Left hindlimb (tissue), 1 donor: ENCODE data around the gene CEP68.
"Not testable (repeated sequence)": the region's sequence is repeated elsewhere in the genome, so short reads cannot be mapped to it uniquely, and the experiment has no call there.

Source experiments
- DNase-seq: peaks from one replicate; pipeline ENCODE4 v3.0.0-alpha.2; 2018

Gene CEP68, protein sequence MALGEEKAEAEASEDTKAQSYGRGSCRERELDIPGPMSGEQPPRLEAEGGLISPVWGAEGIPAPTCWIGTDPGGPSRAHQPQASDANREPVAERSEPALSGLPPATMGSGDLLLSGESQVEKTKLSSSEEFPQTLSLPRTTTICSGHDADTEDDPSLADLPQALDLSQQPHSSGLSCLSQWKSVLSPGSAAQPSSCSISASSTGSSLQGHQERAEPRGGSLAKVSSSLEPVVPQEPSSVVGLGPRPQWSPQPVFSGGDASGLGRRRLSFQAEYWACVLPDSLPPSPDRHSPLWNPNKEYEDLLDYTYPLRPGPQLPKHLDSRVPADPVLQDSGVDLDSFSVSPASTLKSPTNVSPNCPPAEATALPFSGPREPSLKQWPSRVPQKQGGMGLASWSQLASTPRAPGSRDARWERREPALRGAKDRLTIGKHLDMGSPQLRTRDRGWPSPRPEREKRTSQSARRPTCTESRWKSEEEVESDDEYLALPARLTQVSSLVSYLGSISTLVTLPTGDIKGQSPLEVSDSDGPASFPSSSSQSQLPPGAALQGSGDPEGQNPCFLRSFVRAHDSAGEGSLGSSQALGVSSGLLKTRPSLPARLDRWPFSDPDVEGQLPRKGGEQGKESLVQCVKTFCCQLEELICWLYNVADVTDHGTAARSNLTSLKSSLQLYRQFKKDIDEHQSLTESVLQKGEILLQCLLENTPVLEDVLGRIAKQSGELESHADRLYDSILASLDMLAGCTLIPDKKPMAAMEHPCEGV

DNA sequence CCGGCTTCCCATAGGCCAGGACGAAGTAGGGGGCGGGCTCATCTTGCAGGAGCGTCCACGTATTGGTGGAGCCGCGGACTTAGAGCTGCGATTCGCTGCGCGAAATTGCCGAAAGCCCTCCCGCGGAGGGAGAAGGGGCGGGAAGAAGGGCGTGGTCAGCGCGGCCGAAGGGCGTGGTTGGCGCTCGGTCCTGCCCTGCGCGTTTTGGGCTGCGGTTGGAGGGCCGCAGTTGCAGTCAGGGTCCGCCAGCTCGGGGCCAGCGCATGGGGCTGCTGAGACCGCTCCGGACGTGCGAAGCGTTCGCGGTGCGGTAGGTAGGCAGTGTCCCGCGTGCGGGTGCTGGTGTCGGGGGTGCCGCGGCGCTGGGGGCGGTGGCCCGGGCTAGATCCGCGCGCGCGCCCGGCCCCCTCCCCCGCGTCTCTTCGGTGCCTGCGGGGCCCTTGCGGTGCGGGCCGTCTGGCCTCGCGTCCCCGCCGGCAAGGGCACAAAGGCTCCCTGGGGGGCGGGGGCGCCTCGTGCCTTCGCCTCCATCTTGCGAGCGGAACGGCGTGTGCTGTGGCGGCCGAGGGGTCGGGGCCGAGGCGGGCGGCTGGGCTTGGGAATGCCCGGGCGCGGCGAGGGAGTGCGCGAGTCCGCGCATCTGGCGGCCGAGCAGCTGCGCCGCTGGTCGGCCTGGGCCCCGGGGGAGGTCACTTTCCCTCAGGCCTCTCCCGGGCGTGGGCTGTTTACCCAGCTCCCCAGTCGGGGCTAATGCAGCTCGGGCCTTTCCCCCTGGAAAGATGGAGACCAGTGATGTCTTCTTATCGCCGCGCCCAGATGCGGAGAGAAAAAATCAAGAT is at the start of gene CEP68:
Gene CEP68 (plus strand): TSS at position 202 of the 839 bp plus-strand sequence. CDS start 13,029 bp downstream, outside the sequence.
- DNase-seq, result peak; percentile 97

DNA sequence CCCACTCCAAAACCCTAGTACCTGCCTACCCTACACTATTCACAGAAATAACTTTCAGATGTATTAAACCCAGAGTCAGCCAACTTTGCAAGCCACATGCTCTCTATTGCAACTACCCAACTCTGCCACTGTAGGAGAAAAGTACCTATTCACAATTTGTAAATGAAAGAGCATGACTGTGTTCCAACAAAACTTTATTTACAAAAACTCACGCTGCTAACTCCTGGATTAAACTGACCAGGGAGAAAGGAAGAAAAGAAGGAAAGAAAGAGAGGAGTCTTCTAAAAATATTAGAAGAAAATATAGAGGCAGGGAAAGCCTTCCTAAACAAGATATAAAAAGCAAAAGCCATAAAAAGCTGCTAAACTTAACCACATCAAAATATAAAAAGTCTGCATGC is 42.4 kb upstream of the CEP68 start:
- no peak for DNase-seq

DNA sequence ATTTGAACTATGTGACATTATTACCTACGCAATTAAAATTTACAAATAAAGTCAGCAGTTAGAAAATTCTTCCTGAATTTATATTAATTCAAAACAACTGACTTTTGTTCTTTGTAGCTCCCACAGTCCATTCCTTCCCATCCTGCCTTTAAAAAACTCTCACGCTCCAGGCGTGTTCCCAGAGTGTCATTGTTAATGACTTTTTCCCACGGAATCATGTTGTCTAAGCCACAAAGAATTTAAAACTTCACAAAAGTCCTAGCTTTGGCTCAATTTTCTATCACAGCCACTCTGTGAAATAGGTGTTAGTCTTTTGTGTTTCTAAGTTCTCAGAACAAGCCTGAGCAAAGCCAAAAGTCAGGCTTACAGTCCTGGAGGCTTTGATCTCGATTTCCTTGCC is 40.5 kb upstream of the CEP68 start:
- DNase-seq, result no peak

DNA sequence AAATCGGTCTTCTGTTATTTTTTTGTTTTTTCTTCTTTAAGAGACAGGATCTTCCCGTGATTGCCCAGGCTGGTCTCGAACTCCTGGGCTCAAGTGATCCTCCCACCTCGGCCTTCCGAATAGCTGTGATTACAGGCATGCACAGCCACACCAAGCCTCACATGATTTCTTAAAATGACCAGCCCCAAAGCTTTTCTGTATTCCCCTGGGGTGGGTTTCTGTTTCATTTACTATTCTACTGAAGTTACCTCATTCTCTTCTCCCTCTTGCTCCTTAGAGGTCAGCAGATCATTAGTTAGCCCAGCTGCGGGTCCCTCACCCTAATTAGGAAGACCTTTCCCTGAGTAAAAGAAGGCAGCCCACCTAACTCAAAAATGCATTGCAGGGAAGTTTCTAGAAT is 39.4 kb upstream of the CEP68 start:
- no peak for DNase-seq

DNA sequence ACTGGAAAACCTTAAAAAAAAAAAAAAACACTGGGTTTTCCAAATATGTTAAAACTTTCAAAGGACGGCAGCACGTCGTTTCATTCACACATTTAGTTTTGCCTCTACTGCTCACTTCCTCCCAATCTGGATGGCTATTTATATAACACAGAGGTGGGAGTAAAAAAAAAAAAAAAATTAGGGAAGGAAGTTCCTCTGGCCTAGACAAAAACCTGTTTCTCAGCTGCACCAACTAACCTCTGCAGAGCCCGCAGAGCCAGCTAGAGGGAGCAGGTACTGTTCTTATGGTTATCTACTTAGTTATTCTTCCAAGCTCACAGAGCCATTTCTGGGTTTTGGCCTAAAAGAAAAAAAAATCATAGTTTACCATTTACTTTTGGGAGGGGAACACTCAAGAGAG is 38.9 kb upstream of the CEP68 start:
- DNase-seq, result no peak

DNA sequence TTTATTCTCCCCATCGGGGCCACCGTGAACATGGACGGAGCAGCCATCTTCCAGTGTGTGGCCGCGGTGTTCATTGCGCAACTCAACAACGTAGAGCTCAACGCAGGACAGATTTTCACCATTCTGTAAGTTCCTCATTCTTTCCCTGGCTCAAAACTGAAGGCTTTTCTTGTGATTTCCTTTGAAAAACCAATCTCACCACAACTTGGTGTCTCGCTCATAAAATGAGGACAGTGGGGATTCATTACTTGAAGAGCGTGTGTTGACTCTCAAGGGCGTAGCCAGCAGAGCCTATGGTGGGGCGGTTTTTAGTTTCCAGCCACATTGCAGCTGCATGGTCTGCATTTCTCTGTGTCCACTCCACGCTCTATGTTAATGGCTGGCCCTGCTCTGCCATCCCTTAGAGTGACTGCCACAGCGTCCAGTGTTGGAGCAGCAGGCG is 38.1 kb upstream of the CEP68 start:
- DNase-seq, result no peak

DNA sequence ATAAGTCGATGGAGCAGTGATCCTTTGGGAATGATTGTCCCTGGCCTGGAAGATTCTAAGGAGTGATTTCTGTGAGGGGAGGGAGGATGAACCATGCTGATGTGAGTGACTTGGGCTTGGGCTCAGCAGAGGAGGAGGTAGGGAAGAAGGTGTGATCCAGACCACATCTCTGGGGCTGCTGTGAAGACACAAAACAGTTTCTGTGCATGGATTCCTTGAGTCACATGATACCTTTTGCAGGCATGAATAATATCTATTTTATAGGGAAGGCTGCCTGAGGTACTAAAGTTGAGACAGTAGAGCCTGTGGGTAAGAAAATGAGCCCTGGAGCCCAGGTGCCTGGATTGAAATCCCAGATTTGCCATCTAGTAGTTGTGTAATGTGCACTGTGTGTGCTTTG is 37.2 kb upstream of the CEP68 start:
- no peak for DNase-seq

DNA sequence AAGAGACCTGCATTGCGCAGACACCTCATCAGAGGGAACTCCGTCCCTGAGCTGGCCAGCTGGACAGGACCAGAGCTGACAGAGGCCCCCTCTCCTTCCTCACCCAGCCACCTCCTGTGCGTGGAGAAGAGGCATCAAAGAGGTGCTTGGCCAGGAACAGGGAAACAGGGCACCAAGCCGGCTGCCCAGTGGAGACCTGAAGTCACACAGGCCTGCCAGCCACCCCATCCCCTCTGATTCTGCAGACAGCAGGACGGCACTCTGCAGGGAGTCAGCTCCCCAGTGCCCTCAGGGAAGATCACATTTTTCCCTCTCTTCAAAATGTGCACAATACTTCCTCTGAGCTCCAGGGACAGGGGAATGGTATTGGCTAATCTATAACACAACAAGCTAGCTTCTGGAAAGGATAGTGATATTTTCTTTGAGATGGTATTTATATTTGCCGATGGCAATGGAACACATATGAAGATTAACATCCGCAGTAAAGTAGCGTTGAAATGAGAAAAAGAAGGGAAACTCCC is 36.5 kb upstream of the CEP68 start:
- no peak for DNase-seq

DNA sequence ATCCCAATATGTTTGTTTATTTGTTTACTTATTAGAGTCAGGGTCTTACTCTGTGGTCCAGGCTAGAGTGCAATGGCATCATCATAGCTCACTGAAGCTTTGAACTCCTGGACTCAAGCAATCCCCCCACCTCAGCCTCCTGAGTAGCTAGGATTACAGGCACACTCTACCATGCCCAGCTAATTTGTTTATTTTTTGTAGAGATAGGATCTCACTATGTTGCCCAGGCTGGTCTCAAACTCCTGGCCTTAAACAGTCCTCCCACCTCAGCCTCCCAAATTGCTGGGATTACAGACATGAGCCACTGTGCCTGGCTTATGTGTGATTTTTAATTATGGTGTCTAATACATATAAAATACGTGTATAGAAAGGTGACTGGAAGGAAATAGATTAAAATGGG is 36.0 kb upstream of the CEP68 start:
- not testable (repeated sequence) for DNase-seq

DNA sequence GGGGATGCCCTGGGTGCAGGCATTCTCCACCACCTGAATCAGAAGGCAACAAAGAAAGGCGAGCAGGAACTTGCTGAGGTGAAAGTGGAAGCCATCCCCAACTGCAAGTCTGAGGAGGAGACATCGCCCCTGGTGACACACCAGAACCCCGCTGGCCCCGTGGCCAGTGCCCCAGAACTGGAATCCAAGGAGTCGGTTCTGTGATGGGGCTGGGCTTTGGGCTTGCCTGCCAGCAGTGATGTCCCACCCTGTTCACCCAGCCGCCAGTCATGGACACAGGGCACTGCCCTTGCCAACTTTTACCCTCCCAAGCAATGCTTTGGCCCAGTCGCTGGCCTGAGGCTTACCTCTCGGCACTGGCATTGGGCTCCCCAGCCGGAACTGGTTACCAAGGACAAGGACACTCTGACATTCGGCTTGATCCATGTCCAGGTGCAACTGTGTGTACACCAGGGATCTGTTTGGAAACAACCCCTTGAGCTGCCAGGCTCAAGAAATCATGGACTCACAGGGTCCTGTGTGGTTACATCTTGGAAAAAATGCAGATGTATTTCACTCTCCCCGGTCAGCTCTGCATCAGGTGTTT is 35.2 kb upstream of the CEP68 start:
- no peak for DNase-seq

DNA sequence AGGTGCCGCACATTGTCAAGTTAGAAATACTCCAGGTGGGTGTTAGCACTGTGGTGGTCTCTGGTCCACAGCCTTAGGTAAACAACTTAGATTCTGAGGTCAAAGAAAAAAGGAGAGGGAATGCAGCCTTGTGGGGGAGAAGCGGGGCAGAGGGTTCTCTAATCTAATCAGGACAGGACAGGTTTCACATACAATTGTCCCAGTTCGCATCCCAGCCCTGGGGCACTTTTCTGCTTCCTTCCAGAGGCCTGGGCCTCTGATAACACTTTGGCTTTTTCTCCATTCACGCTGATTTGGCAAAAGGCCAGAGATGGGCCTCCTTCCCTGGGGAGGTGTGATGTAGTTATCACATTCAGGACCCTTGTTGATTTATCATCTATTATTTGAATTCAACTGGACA is 34.5 kb upstream of the CEP68 start:
- no peak for DNase-seq

DNA sequence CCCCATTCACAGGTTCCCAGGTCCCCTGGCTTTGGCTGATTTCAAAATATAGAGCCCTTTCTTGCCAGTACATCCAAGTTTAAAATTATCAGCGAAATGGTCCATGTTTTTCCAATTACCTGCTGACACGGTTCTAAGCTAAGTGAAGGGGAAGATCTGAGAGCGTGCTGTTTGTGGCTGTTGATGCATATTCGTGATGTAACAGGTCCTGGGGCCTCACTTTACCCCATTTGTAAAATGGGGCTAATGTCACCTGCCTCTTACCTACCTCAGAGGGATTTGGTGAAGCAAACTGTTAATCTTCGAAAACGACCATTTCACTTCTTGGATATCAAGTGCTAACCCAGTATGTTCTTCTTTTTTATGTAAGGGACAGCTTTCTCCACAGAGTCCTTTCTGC is 34.0 kb upstream of the CEP68 start:
- no peak for DNase-seq

DNA sequence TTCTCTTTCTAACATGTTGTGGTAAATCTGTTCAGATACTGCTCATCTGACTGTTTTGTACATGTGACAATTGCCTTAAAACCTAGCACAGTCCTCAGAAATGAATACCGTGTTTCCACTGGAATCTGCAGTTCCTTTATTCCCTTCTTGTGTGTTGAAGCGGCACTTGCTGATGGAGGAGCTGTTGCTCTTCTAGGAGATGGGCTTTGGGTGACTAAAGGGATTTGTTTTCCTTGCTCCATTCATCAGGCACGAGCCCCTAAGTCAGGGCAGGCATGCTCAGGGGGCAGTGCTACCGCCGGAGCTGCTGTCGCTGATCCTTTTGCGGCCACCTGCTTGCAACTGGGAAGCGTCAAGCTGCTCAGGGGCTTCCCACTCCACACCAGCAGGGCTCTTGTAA is 32.5 kb upstream of the CEP68 start:
- no peak for DNase-seq

DNA sequence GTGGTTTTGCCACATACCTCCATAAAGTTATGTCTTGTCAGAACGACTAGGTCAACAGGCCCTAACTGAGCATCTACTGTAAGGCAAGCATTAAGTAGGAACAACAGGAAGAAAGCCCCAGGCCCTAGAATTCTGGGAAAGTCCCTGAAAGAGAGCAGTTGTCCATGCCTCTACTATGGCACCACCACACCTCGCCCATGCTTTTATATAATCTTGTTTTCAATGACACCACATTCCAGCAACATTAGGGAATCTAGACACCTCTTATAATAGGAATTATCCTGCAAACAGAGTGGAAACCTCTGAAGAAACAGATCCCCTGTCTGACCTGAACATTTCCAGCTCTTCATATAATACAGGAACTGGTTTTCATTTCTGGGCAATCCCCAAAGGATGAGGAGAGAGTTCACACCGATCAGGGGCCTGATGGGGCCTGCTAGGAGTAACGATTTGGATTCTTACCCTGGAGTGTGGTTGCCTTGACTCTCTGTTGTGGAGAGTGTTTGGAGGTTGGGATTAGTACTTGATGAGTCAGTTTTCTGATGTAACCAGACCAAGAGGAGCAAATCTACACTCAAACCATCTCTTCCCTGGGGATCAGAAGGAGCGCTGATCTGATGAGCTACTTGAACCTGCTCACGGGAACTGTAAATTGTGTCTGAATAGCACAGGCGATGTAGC is 31.9 kb upstream of the CEP68 start:
- no peak for DNase-seq

DNA sequence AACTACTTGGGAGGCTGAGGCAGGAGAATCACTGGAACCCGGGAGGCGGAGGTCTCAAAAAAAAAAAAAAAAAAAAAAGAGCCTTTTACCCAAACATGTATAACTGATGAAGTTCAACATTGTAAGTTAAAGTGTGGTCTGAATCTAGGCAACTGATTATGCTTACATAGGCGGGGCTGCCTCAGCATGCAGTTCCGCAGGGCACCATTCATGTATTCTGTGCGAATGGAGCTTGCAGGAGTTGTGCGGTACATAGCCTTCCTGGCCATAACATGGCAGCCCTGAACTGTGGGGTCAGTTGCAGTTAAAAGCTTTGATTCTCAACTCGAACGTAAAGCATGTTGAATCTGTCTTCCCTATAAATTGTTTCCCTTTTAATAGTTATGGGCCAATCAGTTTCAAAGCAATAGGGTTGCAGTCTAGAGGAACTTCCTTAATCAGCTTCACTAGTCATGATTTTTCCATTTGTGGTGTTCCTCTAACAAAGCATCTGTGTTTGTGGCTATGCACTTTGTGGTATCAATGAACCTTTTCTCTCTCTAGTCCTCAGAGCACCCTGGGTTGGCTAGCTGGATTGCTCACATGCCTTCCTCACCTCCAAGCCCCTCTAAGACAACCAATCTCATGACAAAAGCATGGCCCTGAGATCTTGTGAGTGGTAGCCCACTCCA is 30.6 kb upstream of the CEP68 start:
- DNase-seq, result no peak

DNA sequence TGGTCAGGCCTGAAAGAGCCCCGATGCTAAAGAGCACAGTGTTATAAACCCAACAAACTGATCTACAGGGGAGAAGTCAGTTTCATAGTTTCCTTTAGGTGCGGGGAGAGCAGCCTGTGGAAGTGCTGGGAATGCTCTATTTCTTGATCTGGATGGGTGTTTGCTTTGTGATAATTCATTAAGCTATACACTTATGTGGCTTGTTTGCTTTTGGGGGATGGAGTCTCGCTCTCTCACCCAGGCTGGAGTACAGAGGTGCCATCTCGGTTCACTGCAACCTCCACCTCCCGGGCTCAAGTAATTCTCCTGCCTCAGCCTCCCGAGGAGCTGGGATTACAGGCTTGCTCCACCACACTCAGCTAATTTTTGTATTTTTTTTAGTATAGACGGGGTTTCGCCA is 30.1 kb upstream of the CEP68 start:
- no peak for DNase-seq

DNA sequence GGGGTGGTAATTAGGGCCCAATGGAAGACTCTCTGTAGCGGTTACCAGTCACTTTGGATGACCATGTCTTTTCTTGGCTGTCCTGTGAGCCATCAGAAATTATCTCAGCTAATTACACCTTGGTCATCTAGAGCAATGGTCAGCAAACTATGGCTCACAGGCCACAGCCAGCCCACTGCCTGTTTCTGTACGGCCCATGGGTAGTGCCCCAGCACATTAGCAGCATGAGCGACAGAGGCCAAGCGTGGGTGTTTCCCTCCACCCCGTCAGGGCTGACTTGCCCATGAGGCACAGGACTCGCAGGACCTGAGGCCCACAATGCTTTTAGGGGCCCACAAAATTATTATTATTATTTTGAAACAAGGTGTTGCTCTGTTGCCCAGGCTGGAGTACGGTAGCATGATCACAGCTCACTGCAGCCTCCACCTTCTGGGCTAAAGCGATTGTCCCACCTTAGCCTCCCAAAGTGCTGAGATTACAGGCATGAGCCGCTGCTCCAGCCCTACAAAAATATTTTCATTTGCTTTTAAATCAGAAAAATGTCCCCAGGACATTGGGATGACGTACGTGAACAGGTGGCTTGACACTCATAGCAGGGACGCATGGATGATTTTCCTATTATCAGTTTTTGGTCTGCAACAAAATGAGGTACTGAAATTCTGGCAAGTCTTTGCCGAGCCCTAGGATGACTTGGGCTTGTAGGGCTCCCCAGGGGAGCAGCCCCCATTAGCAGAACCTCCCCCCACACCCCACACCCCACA is 29.3 kb upstream of the CEP68 start:
- DNase-seq, result no peak

DNA sequence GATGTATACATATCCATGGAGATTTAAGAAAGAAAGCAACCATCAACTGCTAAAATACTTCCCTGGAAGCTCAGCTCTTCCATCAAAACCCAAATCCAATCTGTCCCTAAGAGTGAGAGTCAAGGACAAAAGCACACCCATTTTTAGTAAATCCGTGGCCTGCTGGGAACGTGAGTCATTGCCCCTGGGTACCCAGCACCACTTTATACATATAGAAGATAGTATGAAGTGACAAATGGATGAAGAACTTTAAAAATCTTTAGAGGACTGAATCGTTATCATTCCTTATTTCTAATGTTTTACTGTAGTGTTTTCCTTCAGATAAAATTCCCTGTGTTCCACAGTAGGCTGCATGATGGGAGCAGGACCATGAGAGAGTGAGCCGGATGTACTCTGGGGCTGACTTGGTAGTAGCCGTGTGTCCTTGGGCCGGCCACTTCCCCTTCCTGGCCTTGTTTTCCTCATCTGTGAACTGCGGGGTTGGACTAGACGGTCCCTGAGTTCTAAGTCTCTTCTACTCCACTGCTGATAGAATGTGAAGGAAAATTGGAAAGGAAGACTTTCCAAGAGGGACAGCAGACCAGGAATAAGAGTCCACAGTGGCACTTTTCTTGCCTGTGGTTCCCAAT is 28.5 kb upstream of the CEP68 start:
- no peak for DNase-seq

DNA sequence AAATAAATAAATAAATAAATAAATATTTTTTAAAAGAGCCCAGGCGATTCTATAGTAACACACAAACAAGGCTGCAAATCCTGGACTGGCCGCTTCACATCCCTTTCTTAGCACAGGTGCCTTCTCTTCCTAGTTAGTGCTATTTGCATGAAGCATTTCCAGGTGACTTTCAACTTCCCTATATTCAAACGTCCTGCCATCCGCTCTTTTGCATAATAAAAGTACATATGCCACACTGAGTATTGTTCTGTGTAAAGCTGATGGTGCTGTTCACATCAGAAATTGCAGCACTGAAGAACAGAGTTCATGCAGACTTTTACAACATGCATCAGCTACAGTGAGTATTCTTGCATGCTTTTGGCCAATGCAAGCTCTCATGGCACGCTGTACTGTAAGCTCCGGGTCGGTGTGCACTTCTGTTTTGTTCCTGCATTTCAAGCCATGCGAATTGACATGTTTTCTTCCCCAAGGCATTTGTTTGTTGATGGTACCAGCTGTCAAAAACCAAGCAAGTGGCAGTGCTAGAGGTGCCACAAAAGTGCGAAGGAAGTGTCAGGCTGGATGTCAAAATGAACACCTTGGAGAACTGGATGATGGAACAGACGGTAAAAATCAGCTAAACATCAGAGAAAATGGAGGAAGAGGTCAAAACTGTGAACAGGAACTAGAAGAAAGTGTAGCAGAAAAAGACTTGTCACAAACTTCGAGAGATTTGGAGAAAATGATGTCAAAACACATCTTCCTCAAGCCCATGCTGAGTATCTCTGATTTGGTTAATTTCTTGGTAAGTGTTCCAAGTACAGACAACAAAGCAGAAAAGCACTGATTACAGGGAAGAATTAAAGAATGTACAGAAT is 25.5 kb upstream of the CEP68 start:
- no peak for DNase-seq
